ENCODE data around the gene PTPDC1.

PTPDC1 gene

GRCh38 chr9:94084314-94084713, at the start of gene PTPDC1:
PTPDC1 (plus strand) TSS chr9:94084464; CDS start chr9:94084531, 67 bp downstream.
- no peak for DNase-seq (ENCODE audit: low spot score)

GRCh38 chr9:94034511-94034910, 49.8 kb upstream of the PTPDC1 start:
- no peak for DNase-seq (ENCODE audit: low spot score)

DNA sequence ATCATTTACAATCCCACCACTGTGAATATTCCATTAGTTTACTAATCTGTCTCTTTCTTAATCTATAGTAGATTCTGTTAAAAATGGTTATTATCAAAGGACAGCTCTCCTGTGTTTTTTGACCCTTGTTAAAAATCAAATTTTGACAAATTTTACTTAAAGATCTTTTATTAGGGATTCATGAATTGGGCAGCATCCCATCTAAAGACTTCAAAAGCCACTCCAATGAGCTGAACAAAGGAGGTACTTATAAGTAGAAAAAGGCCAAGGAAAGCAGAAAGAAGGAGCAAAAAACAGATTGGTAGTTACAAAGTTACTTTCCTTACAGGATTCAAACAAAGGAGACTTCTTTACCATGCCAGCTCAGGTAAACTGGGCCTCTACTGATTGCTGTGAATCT, 44.5 kb upstream of the PTPDC1 start:
- DNase-seq (ENCODE audit: low spot score): no peak

DNA sequence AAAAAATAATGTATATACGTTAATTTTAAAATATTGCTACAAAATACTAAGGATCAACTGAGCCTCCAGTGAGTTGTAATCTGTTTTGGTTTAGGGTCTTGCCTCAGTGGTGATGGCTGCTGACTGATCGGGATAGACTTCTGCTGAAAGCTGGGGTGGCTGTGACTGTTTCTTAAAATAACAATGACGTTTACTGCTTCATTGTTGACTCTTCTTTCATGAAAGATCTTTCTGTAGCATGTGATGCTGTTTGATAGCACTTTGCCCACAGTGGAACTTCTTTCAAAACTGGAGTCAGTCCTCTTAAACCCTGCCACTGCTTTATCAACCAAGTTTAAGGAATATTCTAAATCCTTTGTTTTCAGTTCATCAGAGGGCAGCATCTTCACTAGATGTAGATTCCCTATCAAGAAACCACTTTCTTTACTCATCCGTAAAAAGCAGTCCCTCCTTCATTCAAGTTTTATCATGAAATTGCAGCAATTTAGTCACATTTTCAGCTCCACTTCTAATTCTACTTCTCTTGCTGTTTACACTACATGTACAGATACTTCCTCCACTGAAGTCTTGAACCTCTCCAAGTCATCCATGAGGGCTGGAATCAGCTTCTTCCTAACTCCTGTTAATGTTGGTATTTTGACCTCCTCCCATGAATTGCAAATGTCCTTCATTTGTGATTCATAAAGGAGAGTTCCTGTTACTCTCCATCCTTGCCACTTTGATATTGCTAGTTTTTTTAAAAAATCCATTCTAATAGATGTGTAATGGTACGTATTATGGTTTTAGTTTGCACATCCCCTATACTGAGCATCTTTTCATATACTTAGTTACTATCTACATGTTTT, 41.5 kb upstream of the PTPDC1 start:
- no peak for DNase-seq (ENCODE audit: low spot score)

- no peak for DNase-seq (ENCODE audit: low spot score)
These were observed 29.5 kb upstream of the PTPDC1 start for GRCh38 chr9:94054716-94055115.

DNA sequence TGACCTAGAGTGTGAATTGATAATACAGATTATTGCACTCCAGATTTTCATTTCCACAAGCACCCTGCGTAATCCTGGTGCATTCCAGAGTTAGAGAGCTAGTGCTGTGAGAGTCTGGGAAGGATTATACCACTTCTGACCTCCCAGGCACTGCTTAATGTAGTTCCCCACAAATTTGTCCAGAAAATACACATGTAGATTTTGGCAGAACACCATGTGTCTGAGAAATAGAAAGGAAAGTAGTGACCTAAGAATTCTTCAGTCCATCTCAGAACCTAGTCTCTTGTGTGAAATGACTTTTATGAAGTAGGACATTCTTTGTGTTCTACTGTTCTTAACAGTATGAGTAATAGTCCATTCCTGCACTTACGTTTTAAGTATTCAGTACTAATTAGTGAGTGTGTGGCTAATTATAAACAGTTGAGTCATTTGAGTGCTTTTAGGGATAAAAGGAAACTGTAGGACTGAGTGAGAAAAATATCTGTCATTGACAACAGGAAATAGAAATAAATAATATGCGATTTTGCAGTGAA, 27.8 kb upstream of the PTPDC1 start:
- DNase-seq (ENCODE audit: low spot score): no peak

GRCh38 chr9:94057918-94058317, 26.3 kb upstream of the PTPDC1 start:
- no peak for DNase-seq (ENCODE audit: low spot score)

- no peak for DNase-seq (ENCODE audit: low spot score)
These were observed 22.4 kb upstream of the PTPDC1 start for GRCh38 chr9:94061864-94062263.

GRCh38 chr9:94065535-94065961, 18.7 kb upstream of the PTPDC1 start:
- peak; percentile 71 for DNase-seq (ENCODE audit: low spot score)

GRCh38 chr9:94068257-94068656, 16.0 kb upstream of the PTPDC1 start:
- DNase-seq (ENCODE audit: low spot score): no peak

DNA sequence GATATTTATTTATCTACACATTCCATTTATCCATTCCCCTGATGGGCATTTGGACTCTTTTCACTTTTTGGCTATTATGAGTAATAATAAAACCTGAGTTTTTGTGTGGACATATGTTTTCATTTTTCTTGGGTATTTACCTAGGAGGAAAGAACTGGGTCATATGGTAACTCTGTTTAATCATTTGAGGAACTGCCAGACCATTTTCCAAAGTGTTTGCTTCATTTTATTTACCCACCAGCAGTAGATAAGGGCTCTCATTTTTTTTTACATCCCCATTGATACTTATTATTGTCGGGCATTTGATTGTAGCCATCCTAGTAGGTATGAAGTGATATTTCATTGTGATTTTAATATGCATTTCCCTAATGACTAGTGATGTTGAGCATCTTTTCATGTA, 7.7 kb upstream of the PTPDC1 start:
- no peak for DNase-seq (ENCODE audit: low spot score)

GRCh38 chr9:94078086-94078485, 6.2 kb upstream of the PTPDC1 start:
- DNase-seq (ENCODE audit: low spot score): no peak

DNA sequence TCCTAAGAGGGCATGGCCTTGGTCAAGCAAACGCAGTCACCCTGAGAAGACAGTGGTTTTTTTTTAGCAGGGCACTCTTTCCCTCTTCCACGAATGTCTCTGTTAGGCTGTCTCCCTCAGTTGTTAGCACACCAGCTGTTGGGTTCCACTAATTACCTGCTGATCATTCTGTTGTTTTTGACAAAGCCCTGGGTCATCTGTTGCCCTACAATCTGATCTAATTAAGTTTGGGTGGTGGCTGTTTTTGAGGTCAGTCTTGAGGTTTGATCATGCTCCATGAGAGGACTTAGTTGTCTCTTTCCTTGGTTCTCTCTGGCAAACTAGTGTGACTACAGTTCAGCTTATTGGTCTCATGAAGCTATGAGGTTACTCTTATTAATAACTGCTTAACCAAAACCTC, 5.0 kb upstream of the PTPDC1 start:
- DNase-seq (ENCODE audit: low spot score): no peak

DNA sequence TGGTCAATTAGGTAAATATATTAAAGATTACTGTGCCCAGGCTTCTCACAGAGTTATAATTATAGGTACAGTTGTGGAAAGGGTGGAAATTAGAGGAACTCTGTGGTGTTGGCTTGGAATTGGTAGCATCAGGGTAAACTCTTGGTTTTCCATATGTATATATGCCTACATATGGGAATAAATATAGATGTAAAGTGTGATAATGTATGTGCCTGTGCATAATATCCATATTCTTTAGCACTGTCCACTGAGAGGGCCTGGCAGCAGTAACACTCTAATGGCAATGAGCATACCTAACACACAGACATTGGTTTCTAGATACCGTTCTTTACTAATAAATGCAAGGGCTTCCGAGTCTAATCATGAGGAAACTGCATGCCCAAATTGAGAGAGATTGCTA, 4.0 kb upstream of the PTPDC1 start:
- DNase-seq (ENCODE audit: low spot score): no peak

- no peak for DNase-seq (ENCODE audit: low spot score)
These were observed 2.8 kb upstream of the PTPDC1 start for GRCh38 chr9:94081435-94081834.

DNA sequence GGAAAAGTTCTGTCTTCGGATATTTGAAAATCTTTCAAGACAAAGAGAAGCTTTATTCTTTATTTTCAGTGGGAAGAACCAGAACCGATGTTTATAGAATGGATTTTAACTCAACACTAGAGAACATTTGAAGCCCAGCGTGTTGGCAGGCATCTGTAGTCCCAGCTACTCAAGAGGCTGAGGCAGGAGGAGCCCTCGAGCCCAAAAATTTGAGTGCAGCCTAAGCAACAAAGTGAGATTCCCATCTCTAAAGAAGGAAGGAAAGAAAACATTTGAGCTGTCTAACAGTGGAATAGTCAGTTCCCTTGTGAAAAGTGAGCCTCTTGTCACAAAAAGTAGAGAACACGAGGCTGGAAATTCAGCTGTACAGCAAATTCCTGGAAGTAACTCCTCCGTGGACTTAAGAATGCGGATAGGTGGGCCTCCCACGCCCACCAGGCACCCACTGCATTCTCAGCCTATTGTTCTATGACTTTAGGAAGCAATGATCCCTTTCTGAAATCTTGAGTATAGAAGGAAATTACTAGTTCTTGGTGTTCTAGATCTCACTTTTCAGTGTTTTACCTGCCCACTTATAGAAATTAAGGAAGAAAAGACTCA, 2.3 kb upstream of the PTPDC1 start:
- no peak for DNase-seq (ENCODE audit: low spot score)

DNA sequence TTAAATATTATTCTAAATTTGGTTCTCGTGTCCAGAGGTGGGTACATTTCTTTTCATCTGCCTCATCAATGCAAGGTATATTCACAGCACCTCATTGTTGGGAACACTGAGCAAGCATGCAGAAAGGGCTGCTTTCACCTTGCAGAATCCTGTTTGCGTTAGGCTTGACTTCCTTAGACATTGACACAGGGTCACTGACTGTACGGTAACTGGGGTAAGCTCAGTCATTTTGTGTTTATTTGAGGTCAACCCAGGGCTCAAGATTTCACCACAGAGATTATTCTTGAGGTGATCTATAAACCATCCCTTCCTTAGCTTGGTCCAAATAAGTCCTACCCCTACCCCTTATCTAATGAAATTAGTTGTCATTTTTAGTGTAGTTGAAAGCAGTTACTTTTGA, 1.7 kb upstream of the PTPDC1 start:
- no peak for DNase-seq (ENCODE audit: low spot score)

DNA sequence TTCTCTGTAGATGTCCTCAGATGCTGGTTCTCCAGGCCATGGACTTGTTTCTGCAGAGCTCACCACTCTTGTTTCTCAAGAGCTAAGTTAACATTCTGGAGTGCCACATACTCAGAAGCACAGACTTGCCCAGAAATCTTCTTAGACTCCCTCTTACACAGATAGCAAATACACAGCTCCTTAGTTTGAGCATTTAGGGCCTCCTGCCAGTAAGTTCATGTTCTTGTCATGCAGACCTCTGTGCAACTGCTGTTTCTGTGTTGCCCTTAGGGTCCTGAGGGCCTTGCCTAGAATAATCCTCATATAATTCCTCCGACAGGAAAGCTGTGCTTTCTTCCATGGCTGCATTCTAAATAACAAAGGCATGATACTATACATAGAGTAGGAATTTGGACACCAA, 1.3 kb upstream of the PTPDC1 start:
- DNase-seq (ENCODE audit: low spot score): no peak

GRCh38 chr9:94083384-94083783, 880 bp upstream of the PTPDC1 start:
- no peak for DNase-seq (ENCODE audit: low spot score)

GRCh38 chr9:94085062-94085639, 887 bp downstream of the PTPDC1 start:
- DNase-seq (ENCODE audit: low spot score): no peak

- DNase-seq (ENCODE audit: low spot score): no peak
These were observed 2.5 kb downstream of the PTPDC1 start for GRCh38 chr9:94086486-94087345.

Data from CD4-positive, alpha-beta T cell treated with Interleukin-15 for 4 hours (primary cell).